ENCODE results near the gene IVL.

The IVL gene

DNA sequence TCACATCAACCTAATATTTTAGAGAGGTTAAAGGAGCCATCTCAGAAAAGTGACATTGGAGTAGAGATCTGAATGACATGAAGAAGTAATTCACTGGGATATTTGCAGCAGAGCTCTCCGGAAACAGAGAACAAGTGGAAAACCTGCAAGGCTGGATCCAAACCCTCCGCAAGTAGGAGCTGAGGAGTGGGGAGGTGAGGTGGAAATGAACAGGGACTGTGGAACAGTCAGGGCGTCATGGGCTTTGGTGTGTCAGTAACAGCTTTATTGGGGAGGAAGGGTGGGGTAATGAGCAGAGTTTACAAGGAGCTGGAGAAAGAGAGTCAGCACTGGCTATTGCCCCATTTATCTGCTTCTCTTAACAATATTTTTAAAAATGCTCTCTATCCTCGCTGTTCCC is 9.3 kb upstream of the IVL start:
- no peaks in the 10 kb centered on the region for H3K9me3 ChIP-seq (ENCODE audit: control extremely low read depth in 1 of 5, control insufficient read depth in 4 of 5, insufficient read depth in 2 of 5, low read depth in 1 of 5, low read length in 4 of 5)
- DNase-seq: no peak
- H3K27me3 ChIP-seq (replicated peaks in 2 of 5; ENCODE audit: control insufficient read depth in 4 of 5, insufficient read depth in 5 of 5, low read length in 4 of 5): peaks cover 0 to 16% (median 0%) of the 10 kb centered on the region in 5 experiments
- H3K4me3 ChIP-seq (ENCODE audit: control insufficient read depth in 1 of 7, extremely low read depth in 1 of 7, insufficient read depth in 4 of 7, low read depth in 2 of 7, low read length in 6 of 7): no peak overlapping the region
- WGBS (ENCODE audit: insufficient coverage): 100% methylated on average over 2 of the region's 4 CpGs
- no peaks in the 10 kb centered on the region for H3K4me1 ChIP-seq (ENCODE audit: control extremely low read depth in 1 of 4, control insufficient read depth in 4 of 4, insufficient read depth in 4 of 4, low read length in 3 of 4)
- no peak overlapping the region for H3K27ac ChIP-seq (ENCODE audit: insufficient read depth in 1 of 2, low read depth in 1 of 2, low read length in 2 of 2, poor library complexity in 1 of 2, severe bottlenecking in 2 of 2)
- H3K36me3 ChIP-seq (ENCODE audit: control insufficient read depth in 4 of 4, insufficient read depth in 4 of 4, low read length in 3 of 4): no peaks in the 10 kb centered on the region
- ChIA-PET POLR2A (no interaction called here), CTCF (no interaction called here)

DNA sequence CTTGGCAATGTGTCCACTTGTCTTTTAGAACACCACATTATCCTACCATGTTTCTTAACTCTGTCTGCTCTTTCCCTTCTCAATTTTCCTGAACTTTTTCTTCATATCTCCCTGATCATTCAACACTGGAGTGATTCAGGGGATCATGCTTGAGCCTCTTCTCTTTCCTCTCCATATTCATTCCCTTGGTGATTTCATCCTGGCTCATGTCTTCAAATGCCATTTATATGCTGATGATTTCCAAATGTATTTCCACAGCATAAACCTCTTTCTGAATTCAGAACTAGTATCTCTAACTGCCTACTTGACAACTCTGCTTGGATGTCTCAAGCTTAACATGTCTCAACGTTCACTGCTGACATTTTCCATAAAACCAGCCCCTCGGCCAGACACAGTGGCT is 8.5 kb upstream of the IVL start:
- no CpG with 5 or more reads among the region's 2 CpGs for WGBS (ENCODE audit: insufficient coverage)
- DNase-seq: no peak
- CTCF ChIA-PET: no interaction called here
- Histone ChIP-seq H3K4me3 (ENCODE audit: control insufficient read depth in 1 of 7, extremely low read depth in 1 of 7, insufficient read depth in 4 of 7, low read depth in 2 of 7, low read length in 6 of 7) (no peak overlapping the region), H3K4me1 (ENCODE audit: control extremely low read depth in 1 of 4, control insufficient read depth in 4 of 4, insufficient read depth in 4 of 4, low read length in 3 of 4) (no peaks in the 10 kb centered on the region), H3K27me3 (replicated peaks in 2 of 5; ENCODE audit: control insufficient read depth in 4 of 5, insufficient read depth in 5 of 5, low read length in 4 of 5) (peaks cover 0 to 17% (median 1%) of the 10 kb centered on the region in 5 experiments), H3K27ac (ENCODE audit: insufficient read depth in 1 of 2, low read depth in 1 of 2, low read length in 2 of 2, poor library complexity in 1 of 2, severe bottlenecking in 2 of 2) (no peak overlapping the region), H3K36me3 (ENCODE audit: control insufficient read depth in 4 of 4, insufficient read depth in 4 of 4, low read length in 3 of 4) (no peaks in the 10 kb centered on the region), H3K9me3 (ENCODE audit: control extremely low read depth in 1 of 5, control insufficient read depth in 4 of 5, insufficient read depth in 2 of 5, low read depth in 1 of 5, low read length in 4 of 5) (no peaks in the 10 kb centered on the region)
- POLR2A ChIA-PET: no interaction called here

DNA sequence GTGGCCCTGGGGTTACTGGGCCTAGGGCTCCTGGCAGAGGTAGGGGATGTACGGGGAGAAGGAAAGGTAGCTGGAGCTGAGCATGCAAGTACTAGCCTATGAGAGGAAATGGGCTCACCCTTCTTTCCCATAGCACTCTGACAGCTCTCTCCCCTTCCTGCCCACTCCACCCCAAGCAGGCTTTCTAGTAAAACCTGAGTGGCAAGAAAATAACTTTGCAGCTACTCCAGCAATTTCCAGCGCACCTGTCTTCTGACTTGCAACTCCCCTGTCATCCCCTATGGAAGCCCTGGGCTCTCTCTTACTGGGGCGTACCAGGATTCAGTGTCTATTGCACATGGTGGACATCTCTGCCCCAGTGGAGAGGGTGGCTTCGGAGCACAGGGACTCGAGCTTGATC is 6.7 kb upstream of the IVL start:
- no peak for DNase-seq
- no peaks in the 10 kb centered on the region for H3K36me3 ChIP-seq (ENCODE audit: control insufficient read depth in 4 of 4, insufficient read depth in 4 of 4, low read length in 3 of 4)
- H3K4me3 ChIP-seq (ENCODE audit: control insufficient read depth in 1 of 7, extremely low read depth in 1 of 7, insufficient read depth in 4 of 7, low read depth in 2 of 7, low read length in 6 of 7): no peak overlapping the region
- CTCF ChIA-PET: no interaction called here
- H3K27ac ChIP-seq (ENCODE audit: insufficient read depth in 1 of 2, low read depth in 1 of 2, low read length in 2 of 2, poor library complexity in 1 of 2, severe bottlenecking in 2 of 2): no peak overlapping the region
- H3K4me1 ChIP-seq (ENCODE audit: control extremely low read depth in 1 of 4, control insufficient read depth in 4 of 4, insufficient read depth in 4 of 4, low read length in 3 of 4): no peaks in the 10 kb centered on the region
- H3K27me3 ChIP-seq (replicated peaks in 2 of 5; ENCODE audit: control insufficient read depth in 4 of 5, insufficient read depth in 5 of 5, low read length in 4 of 5): peaks cover 0 to 23% (median 2%) of the 10 kb centered on the region in 5 experiments
- WGBS (ENCODE audit: insufficient coverage): 100% methylated on average over 3 of the region's 5 CpGs
- POLR2A ChIA-PET: no interaction called here
- H3K9me3 ChIP-seq (ENCODE audit: control extremely low read depth in 1 of 5, control insufficient read depth in 4 of 5, insufficient read depth in 2 of 5, low read depth in 1 of 5, low read length in 4 of 5): no peaks in the 10 kb centered on the region

DNA sequence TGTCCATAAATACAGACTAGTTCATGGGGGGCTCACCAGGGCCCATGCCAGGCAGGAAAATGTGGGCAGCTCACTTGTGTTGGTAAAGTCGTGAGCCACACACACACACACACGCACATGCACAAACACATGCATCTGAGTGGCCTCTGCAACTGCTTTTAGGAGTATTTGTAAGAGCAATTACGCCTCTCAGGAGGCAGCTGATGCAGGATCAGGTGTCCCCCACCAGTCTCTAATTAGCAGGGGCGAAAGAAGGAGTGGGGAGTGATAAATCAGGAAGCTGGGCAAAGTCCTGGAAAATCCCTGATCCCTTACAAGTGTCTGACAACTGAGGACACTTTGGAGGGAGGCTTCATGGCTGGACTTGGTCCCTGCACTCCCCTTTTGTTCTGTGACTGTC is 5.7 kb upstream of the IVL start:
- no peak overlapping the region for H3K4me3 ChIP-seq (ENCODE audit: control insufficient read depth in 1 of 7, extremely low read depth in 1 of 7, insufficient read depth in 4 of 7, low read depth in 2 of 7, low read length in 6 of 7)
- WGBS (ENCODE audit: insufficient coverage): 72% methylated on average over 3 of the region's 4 CpGs
- H3K36me3 ChIP-seq (ENCODE audit: control insufficient read depth in 4 of 4, insufficient read depth in 4 of 4, low read length in 3 of 4): no peaks in the 10 kb centered on the region
- POLR2A ChIA-PET: no interaction called here
- H3K27ac ChIP-seq (ENCODE audit: insufficient read depth in 1 of 2, low read depth in 1 of 2, low read length in 2 of 2, poor library complexity in 1 of 2, severe bottlenecking in 2 of 2): no peak overlapping the region
- H3K9me3 ChIP-seq (ENCODE audit: control extremely low read depth in 1 of 5, control insufficient read depth in 4 of 5, insufficient read depth in 2 of 5, low read depth in 1 of 5, low read length in 4 of 5): no peaks in the 10 kb centered on the region
- H3K27me3 ChIP-seq (replicated peaks in 2 of 5; ENCODE audit: control insufficient read depth in 4 of 5, insufficient read depth in 5 of 5, low read length in 4 of 5): peaks cover 0 to 22% (median 2%) of the 10 kb centered on the region in 5 experiments
- H3K4me1 ChIP-seq (ENCODE audit: control extremely low read depth in 1 of 4, control insufficient read depth in 4 of 4, insufficient read depth in 4 of 4, low read length in 3 of 4): no peaks in the 10 kb centered on the region
- DNase-seq: no peak
- CTCF ChIA-PET: no interaction called here

DNA sequence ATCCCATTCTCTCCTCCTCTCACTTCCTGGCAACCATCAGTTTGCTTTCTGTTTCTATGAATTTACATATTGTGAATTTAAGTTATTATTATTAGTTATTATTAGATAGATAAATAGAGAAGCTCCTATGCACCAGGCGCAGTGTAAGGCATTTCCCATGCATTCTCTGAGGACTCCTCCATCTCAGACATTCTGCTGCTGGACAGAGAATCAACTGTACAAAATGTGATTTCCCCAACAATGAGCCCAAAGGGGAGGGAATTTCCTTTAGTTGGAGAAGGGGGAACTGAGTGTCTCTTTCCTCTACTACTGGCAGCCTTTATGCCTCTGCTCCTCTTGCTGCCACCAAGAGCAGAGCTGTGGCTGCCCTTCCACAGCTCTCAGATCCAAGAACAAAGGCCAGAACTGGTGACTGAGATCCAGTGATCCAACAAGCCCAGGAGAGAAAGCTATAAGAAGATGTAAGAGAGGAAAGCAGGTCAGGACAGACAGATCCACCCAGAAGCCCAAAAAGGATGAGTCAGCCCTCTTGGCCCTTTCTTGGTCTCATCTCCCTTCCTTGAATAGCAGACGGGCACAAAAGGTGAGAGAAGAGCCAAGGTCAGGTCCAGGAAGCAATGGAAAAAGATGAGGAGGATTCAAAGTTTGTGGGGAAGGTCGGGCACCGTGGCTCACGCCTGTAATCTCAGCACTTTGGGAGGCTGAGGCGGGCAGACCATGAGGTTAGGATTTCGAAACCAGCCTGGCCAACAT is 3.5 kb upstream of the IVL start:
- ChIA-PET CTCF (interaction anchor here (1.1 kb wide), 1 partner anchor 34 kb away, joined by 4 read pairs; no protein-coding TSS in a partner anchor), POLR2A (no interaction called here)
- DNase-seq: no peak
- WGBS (ENCODE audit: insufficient coverage): 87% methylated on average over 4 of the region's 7 CpGs
- no peaks in the 10 kb centered on the region for H3K4me1 ChIP-seq (ENCODE audit: control extremely low read depth in 1 of 4, control insufficient read depth in 4 of 4, insufficient read depth in 4 of 4, low read length in 3 of 4)
- H3K27me3 ChIP-seq (replicated peaks in 2 of 5; ENCODE audit: control insufficient read depth in 4 of 5, insufficient read depth in 5 of 5, low read length in 4 of 5): peaks cover 0 to 17% (median 0%) of the 10 kb centered on the region in 5 experiments
- no peaks in the 10 kb centered on the region for H3K9me3 ChIP-seq (ENCODE audit: control extremely low read depth in 1 of 5, control insufficient read depth in 4 of 5, insufficient read depth in 2 of 5, low read depth in 1 of 5, low read length in 4 of 5)
- H3K4me3 ChIP-seq (ENCODE audit: control insufficient read depth in 1 of 7, extremely low read depth in 1 of 7, insufficient read depth in 4 of 7, low read depth in 2 of 7, low read length in 6 of 7): no peak overlapping the region
- H3K36me3 ChIP-seq (ENCODE audit: control insufficient read depth in 4 of 4, insufficient read depth in 4 of 4, low read length in 3 of 4): no peaks in the 10 kb centered on the region
- H3K27ac ChIP-seq (ENCODE audit: insufficient read depth in 1 of 2, low read depth in 1 of 2, low read length in 2 of 2, poor library complexity in 1 of 2, severe bottlenecking in 2 of 2): no peak overlapping the region

DNA sequence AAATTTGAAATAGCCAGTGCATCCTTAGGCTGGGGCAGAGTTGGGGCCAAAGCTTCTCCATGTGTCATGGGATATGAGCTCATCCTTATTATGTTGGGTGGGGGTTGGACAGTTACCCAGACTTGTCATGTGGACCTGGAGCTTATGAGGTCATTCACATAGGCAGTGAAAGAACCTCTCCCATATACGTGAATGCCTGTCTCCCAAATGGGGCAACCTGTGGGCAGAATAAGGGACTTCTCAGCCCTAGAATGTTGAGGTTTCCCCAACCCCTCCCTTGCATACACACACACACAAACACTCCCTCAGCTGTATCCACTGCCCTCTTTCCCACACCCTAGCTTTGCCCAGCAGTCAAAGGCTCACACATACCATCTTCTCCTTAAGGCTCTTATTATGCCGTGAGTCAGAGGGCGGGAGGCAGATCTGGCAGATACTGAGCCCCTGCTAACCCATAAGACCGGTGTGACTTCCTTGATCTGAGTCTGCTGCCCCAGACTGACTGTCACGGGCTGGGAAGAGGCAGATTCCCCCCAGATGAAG is 2.3 kb upstream of the IVL start:
- Histone ChIP-seq H3K27ac (ENCODE audit: insufficient read depth in 1 of 2, low read depth in 1 of 2, low read length in 2 of 2, poor library complexity in 1 of 2, severe bottlenecking in 2 of 2) (no peak overlapping the region), H3K9me3 (ENCODE audit: control extremely low read depth in 1 of 5, control insufficient read depth in 4 of 5, insufficient read depth in 2 of 5, low read depth in 1 of 5, low read length in 4 of 5) (no peaks in the 10 kb centered on the region), H3K27me3 (replicated peaks in 2 of 5; ENCODE audit: control insufficient read depth in 4 of 5, insufficient read depth in 5 of 5, low read length in 4 of 5) (peaks cover 0 to 29% (median under 1%) of the 10 kb centered on the region in 5 experiments), H3K4me3 (ENCODE audit: control insufficient read depth in 1 of 7, extremely low read depth in 1 of 7, insufficient read depth in 4 of 7, low read depth in 2 of 7, low read length in 6 of 7) (no peak overlapping the region), H3K36me3 (ENCODE audit: control insufficient read depth in 4 of 4, insufficient read depth in 4 of 4, low read length in 3 of 4) (no peaks in the 10 kb centered on the region), H3K4me1 (ENCODE audit: control extremely low read depth in 1 of 4, control insufficient read depth in 4 of 4, insufficient read depth in 4 of 4, low read length in 3 of 4) (no peaks in the 10 kb centered on the region)
- CTCF ChIA-PET: interaction anchor here (1.1 kb wide), 1 partner anchor 35 kb away, joined by 4 read pairs; no protein-coding TSS in a partner anchor
- WGBS (ENCODE audit: insufficient coverage): 80% methylated on average over 5 of the region's 5 CpGs
- no peak for DNase-seq
- POLR2A ChIA-PET: no interaction called here

DNA sequence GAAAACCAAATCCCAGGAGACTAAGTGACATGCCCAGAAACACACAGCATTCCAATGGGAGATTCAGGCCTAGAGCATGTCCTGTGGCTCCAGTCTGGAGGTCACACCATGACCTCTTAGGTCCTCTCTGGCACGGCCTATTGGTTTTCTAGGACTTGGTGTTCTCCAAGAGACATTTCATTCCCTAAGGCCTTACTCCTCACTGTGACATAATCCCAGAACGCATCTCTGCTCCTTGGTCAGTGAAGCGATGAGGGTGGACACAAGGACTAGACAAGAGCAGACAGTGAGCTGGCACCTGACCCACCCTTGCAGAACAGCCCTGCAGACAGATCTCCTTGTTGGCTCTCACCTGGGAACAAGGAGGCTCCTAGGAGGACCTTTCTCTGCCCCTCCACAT is 860 bp downstream of the IVL start:
- no peak for DNase-seq
- ChIA-PET POLR2A (no interaction called here), CTCF (no interaction called here)
- 97% methylated on average over 3 of the region's 3 CpGs for WGBS (ENCODE audit: insufficient coverage)
- Histone ChIP-seq H3K4me3 (ENCODE audit: control insufficient read depth in 1 of 7, extremely low read depth in 1 of 7, insufficient read depth in 4 of 7, low read depth in 2 of 7, low read length in 6 of 7) (no peak overlapping the region), H3K36me3 (ENCODE audit: control insufficient read depth in 4 of 4, insufficient read depth in 4 of 4, low read length in 3 of 4) (no peaks in the 10 kb centered on the region), H3K27ac (ENCODE audit: insufficient read depth in 1 of 2, low read depth in 1 of 2, low read length in 2 of 2, poor library complexity in 1 of 2, severe bottlenecking in 2 of 2) (no peak overlapping the region), H3K4me1 (ENCODE audit: control extremely low read depth in 1 of 4, control insufficient read depth in 4 of 4, insufficient read depth in 4 of 4, low read length in 3 of 4) (no peaks in the 10 kb centered on the region), H3K9me3 (ENCODE audit: control extremely low read depth in 1 of 5, control insufficient read depth in 4 of 5, insufficient read depth in 2 of 5, low read depth in 1 of 5, low read length in 4 of 5) (peaks cover 0 to 2% (median 0%) of the 10 kb centered on the region in 5 experiments), H3K27me3 (replicated peaks in 2 of 5; ENCODE audit: control insufficient read depth in 4 of 5, insufficient read depth in 5 of 5, low read length in 4 of 5) (peaks cover 0 to 48% (median 7%) of the 10 kb centered on the region in 5 experiments)
